Measurements from ENCODE around the gene NFAT5. TPM values are rescaled to one million over a fixed set of nuclear protein-coding genes. Genes with fewer than 3 reads are reported as not detected.

NFAT5 gene
- total RNA-seq, 1 experiment from 2014 or later: 21.0 TPM

DNA sequence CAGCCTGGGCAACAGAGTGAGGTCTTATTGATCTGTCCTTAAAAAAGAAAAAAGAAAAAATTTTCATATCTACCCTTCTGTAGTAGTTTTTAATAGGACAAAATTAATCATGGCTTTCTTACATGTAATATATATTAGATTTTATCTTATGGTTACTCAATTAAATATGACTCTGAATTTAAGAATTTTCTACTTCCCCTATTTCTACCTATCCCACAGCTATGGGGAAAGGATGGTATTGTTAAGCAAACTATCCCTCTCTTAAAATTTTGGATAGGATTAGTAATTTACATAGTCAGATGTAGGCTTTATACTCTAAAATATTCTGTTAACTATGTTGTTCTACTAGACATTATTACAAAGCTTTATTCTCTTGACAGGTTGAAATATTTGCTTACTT is 98.1 kb downstream of the NFAT5 start:
- no peak overlapping the region for H2AFZ ChIP-seq (ENCODE audit: low read length)
- Mint-ChIP-seq H3K27me3 (ENCODE audit: low read depth) (no peaks in the 10 kb centered on the region), H3K4me1 (no peaks in the 10 kb centered on the region), H3K36me3 (ENCODE audit: insufficient read depth in 1 of 3, low read depth in 3 of 3) (peaks cover 9 to 29% (median 13%) of the 10 kb centered on the region in 3 experiments), H3K9me3 (no peaks in the 10 kb centered on the region), H3K4me3 (no peak overlapping the region), H3K27ac (no peak overlapping the region)
- H4K91ac ChIP-seq (ENCODE audit: insufficient read length, low read depth, low read length): no peak overlapping the region
- H3K4me1 ChIP-seq (ENCODE audit: insufficient read depth, low read length): no peaks in the 10 kb centered on the region
- H2BK15ac ChIP-seq (ENCODE audit: low read depth, low read length): no peak overlapping the region
- H3K9me3 ChIP-seq (ENCODE audit: control insufficient read depth, low read depth, low read length): no peaks in the 10 kb centered on the region
- H3K23ac ChIP-seq (ENCODE audit: insufficient read length, low read depth, low read length): no peak overlapping the region
- no peaks in the 10 kb centered on the region for H3K27me3 ChIP-seq (ENCODE audit: insufficient read depth, low read length)
- DNase-seq: no peak
- no peak overlapping the region for H2BK120ac ChIP-seq (ENCODE audit: low read depth, low read length, poor library complexity, severe bottlenecking)
- TF ChIP-seq, protein P1, sequence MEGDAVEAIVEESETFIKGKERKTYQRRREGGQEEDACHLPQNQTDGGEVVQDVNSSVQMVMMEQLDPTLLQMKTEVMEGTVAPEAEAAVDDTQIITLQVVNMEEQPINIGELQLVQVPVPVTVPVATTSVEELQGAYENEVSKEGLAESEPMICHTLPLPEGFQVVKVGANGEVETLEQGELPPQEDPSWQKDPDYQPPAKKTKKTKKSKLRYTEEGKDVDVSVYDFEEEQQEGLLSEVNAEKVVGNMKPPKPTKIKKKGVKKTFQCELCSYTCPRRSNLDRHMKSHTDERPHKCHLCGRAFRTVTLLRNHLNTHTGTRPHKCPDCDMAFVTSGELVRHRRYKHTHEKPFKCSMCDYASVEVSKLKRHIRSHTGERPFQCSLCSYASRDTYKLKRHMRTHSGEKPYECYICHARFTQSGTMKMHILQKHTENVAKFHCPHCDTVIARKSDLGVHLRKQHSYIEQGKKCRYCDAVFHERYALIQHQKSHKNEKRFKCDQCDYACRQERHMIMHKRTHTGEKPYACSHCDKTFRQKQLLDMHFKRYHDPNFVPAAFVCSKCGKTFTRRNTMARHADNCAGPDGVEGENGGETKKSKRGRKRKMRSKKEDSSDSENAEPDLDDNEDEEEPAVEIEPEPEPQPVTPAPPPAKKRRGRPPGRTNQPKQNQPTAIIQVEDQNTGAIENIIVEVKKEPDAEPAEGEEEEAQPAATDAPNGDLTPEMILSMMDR (conservative IDR thresholded peaks at IDR 0.05): no peak
- H3T11ph ChIP-seq (ENCODE audit: low read length): no peak overlapping the region
- no peak overlapping the region for H2BK12ac ChIP-seq (ENCODE audit: insufficient read length, low read depth, low read length)
- H2BK20ac ChIP-seq (ENCODE audit: low read depth, low read length, poor library complexity, severe bottlenecking): no peak overlapping the region
- H3K4me2 ChIP-seq (ENCODE audit: insufficient read depth, insufficient read length, low read length): no peak overlapping the region
- no peak overlapping the region for H4K8ac ChIP-seq (replicated peaks; ENCODE audit: insufficient read length, low read depth, low read length)
- H3K4ac ChIP-seq (ENCODE audit: low read depth, low read length): no peak overlapping the region
- no peaks in the 10 kb centered on the region for H4K20me1 ChIP-seq (ENCODE audit: control insufficient read depth, insufficient read depth, insufficient read length)
- H3K14ac ChIP-seq (ENCODE audit: insufficient read depth, low read length): no peak overlapping the region
- no peaks in the 10 kb centered on the region for H3K79me2 ChIP-seq (ENCODE audit: insufficient read depth, low read length)
- H3K79me1 ChIP-seq (ENCODE audit: insufficient read depth, low read depth, low read length, poor library complexity, severe bottlenecking): no peaks in the 10 kb centered on the region
- H3K18ac ChIP-seq (ENCODE audit: insufficient read length, low read depth, low read length): no peak overlapping the region
- H2BK5ac ChIP-seq (ENCODE audit: insufficient read length, low read length): no peak overlapping the region
- H3K9ac ChIP-seq (ENCODE audit: extremely low read depth, insufficient read length, low read length): no peak overlapping the region
- no peak overlapping the region for H4K5ac ChIP-seq (ENCODE audit: insufficient read length, low read depth, low read length)
- H3K27ac ChIP-seq (ENCODE audit: insufficient read length, low read depth, low read length): no peak overlapping the region
- H2AK5ac ChIP-seq (ENCODE audit: insufficient read length, low read length): no peak overlapping the region
- H3K23me2 ChIP-seq (ENCODE audit: insufficient read length, low read depth, low read length, poor library complexity, severe bottlenecking): no peaks in the 10 kb centered on the region
- no peak overlapping the region for H3K56ac ChIP-seq (ENCODE audit: insufficient read length, low read depth, low read length)

Measured in H9 (cell line).